HPDE6-E6E7 (cell line): ENCODE measurements around the gene ENO4.

Source experiments
- DNase-seq: peaks from one replicate; pipeline ENCODE4 v3.0.0; 2011; ENCODE audit warnings: missing footprints; ENCODE audit errors: extremely low spot score

The ENO4 gene

DNA sequence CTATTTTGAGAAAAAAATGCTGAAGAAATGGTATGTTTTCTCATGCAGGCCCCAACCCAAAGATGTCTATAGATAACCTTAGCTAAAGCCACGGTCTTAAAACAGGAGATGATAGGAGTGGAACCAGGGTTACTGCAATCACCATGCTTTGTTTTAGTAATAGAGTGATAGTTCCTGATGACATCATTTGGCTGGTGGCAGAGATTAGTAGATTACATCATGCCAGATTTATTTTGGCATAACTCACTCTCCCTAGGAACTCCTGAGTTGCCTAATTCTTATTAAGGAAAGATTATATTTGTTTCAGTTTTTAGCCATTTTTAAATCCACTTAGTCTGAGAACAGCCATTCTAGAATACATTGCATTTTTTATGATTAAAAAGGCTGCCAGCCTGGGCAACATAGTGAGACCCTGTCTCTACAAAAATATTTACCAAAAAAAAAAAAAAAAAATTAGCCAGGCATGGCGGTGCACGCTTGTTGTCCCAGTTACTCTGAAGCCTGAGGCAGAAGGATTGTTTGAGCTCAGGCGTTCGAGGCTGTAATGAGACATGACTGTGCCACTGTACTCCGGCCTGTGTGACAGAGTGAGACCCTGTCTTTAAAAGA is 17.8 kb downstream of the ENO4 start:
- no peak for DNase-seq

GRCh38 chr10:116868198-116868676 is 18.9 kb downstream of the ENO4 start:
- no peak for DNase-seq

DNA sequence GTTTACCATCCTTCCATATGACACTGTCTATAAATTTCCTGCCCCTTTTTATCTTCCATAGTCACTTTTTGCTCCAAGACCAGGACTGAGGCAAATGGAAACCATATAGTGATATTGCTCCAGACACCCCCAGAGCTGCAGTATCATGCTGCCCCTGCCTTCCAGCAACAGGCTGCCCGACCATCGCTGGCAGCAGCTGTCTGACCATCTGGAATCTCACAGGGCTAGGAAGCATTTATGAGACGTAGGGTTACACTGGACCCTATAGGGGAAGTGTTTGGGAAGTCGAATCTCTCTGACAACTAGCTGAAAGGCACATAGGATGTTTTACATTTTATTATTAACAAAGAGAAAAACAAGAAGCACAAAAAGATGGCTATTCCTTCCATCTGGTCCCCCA is 19.4 kb downstream of the ENO4 start:
- DNase-seq = no peak

DNA sequence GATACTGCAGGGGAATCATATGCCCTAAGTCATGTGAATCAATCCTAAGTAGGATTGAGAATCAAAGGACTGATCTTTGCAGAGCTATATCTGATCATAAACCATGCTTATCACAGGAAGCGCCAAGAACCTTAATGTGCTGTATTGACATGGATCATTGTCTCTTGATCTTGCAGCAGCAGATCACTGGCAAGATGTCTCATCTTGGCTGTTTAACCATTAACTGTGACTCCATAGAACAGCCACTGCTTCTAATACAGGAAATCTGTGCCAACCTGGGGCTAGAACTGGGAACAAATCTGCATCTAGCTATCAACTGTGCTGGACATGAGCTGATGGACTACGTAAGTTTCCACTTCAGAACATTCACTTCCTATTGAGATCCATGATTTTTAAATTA is 21.6 kb downstream of the ENO4 start:
- no peak for DNase-seq

GRCh38 chr10:116873134-116873533 is 23.8 kb downstream of the ENO4 start:
- DNase-seq = no peak

GRCh38 chr10:116875897-116876296 is 26.6 kb downstream of the ENO4 start:
- DNase-seq = no peak

- no peak for DNase-seq
Measured at GRCh38 chr10:116877391-116877790, 28.1 kb downstream of the ENO4 start.

DNA sequence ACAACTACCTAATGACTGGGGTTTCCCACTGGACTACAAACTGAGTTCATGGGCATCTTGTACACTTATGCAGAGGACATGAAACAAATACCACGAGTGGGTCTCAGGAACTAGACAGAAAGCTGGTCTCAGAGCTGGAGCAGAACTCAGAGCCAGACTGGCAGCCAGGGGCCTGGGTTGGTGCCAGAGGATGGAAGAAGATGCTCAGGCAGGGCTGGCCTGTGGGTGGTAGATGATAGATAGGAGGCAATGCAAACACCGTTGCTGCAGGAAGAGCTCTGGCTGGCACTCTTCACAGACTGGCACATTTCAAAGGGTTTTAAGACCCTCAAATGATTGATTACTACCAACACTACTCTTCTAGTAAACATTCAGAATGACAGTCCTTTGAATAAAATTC is 28.8 kb downstream of the ENO4 start:
- DNase-seq = no peak

- DNase-seq = no peak
Measured at GRCh38 chr10:116879817-116880216, 30.5 kb downstream of the ENO4 start.

- DNase-seq = no peak
Measured at GRCh38 chr10:116880716-116881482, 31.6 kb downstream of the ENO4 start.

GRCh38 chr10:116882639-116883038 is 33.3 kb downstream of the ENO4 start:
- no peak for DNase-seq

GRCh38 chr10:116886772-116887171 is 37.5 kb downstream of the ENO4 start:
- DNase-seq = no peak

DNA sequence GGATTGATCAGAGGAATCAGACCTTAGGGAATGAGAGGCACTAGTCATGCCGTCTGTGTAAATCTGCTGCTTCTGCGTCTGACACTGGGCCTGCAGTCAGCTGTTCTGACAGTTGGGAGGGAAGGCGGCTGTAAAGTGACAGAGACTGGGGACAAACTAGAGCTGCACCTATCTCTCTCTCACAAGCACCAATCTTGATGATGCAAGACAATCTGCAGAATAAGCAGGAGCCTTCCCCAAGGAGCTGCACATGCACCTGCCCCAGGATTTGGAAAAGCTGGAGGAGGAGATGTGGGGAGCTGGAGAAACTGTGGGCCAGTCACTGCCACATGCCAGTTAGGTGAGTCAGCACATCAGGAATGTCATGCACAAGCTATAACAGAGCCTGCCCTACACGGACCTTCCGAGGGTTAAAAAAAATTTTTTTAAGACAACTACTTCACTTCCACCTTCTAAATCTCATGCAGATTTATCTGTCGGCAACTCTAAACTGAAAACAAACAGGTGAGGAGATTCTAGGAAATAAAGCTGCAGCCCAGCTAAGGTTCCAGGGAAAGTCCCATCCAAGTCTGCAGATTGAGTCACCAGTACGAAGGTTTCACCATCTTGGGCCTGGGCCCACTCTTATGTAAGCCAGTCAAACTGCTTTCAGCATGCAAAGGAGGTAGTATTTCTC is 39.2 kb downstream of the ENO4 start:
- peak; percentile 80 for DNase-seq

DNA sequence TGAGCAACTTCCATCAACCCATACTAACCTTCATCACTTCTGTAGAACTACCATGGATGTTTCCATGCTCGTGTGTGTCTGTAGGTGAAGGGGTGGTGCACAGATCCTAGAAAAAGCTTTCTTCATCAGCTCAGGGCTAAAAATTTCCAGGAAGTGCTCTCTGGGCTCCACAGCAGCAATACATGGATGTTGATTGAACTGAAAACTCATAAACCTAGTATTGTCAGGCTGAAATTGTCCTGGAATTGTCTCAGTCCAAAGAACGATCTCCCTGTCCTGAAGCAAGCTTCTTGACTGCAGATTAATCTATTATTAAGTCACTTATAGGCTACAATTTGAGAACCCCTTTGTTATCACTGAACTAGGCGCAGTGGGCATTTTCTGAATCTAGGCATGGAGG is 39.8 kb downstream of the ENO4 start:
- DNase-seq = no peak

DNA sequence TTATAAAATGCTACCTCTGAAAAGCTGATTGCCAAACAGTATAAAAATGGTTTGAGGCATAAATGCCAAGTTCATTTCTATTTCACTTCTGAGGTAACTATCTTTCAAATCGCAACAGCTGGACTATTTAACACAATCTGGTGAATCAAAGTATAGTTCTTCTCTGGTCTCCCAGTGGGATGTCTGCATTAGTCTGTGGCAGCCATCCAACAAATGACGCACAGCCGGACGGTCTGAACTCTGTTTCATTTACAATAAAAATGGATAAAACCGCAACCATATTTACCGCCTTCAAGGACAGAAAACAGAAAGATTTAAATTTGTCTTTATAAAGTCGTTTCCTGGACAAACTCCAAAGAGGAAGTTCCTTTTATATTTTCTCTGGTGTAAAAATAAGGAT is 41.9 kb downstream of the ENO4 start:
- peak; percentile 37 for DNase-seq

- DNase-seq = no peak
Measured at GRCh38 chr10:116892907-116893685, 43.8 kb downstream of the ENO4 start.

GRCh38 chr10:116893686-116894037 is 44.4 kb downstream of the ENO4 start:
- DNase-seq = no peak

GRCh38 chr10:116899626-116900025 is 50.3 kb downstream of the ENO4 start:
- no peak for DNase-seq

- DNase-seq = no peak
Measured at GRCh38 chr10:116905845-116906210, 56.5 kb downstream of the ENO4 start.

DNA sequence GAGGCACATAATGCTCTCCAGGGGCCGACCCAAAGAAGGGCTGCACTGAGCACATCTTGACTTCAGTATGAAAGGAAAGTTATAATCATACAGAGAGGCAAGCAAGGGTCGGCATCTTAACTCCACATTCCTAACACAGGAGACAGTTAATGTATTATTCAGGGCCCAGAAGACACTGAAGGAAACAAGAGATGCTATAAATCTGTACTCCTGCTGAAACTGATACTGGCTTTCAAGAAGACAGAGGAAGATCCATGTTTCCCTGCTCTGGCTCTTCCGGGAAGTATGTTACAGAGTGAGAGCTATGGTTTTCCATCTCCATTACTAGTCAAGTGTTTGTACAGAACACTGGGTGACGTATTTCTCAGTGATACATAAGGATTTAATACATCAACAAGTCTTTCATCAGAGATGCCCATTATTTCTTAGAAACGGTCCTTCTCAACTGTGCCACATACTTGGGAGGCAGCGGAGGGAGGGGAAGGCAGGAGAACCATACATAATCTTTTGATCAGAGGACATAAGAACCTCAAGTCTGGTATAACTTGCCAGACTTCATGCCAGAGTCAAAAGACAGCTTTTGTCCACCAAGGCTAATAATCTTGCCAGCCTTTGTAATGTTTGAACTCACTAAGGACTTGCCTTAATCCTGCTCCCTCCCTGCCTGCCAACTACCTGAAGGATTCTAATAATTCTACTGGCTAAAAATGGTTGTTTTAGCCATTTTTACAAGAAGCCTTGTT is 58.1 kb downstream of the ENO4 start:
- DNase-seq = no peak

DNA sequence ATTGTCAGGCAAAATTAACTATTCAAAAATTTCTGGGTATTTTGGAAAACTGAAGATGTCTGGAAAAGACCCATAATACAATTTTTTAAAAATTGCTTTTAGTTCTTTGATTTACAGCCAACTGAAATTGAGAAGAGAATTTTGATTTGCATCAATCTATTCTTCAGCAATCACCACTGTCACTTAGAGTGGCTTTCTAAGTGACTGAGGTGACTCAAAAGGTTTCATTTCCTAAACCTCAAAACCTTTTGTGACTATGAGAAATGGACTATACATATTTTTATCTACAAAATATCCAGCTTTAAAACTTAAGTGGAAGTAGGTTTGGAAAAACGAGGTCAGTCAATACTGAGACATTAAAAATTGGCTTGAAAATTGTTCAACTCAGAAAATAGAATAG is 60.0 kb downstream of the ENO4 start:
- no peak for DNase-seq

DNA sequence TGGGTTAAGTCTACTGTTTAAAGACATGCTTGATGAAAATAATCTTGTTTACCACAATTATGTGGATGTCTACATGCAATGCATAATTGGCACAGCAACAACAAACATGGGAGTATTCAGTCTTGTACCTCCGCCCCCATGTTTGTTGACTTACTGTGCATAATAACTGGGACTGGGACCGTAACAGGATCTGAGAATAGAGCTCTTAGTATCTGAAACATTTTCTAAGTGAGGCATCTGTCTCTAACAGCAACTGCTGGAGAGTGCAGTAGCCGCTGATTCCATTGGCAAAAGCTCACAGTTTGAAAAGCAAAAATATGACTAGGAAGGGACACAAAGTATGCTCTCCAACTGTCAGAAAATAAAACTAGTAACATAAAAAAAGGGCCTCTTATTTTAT is 61.6 kb downstream of the ENO4 start:
- no peak for DNase-seq
